AG10803 (cell line): ENCODE measurements around the gene SRMS.

Experiments
- DNase-seq: peaks from one replicate; pipeline ENCODE4 v3.0.0; 2010; ENCODE audit warnings: low read depth
- H3K4me3 ChIP-seq: 2 replicates; pipeline ENCODE4 v1.5.1; 2011; ENCODE audit warnings: mild to moderate bottlenecking, low read length, control low read depth
- TF ChIP-seq, protein P1 (sequence below): conservative IDR thresholded peaks from 2 replicates; pipeline ENCODE4 v1.5.1; 2011; ENCODE audit warnings: mild to moderate bottlenecking, low read length, control low read depth, inconsistent platforms

The SRMS gene

DNA sequence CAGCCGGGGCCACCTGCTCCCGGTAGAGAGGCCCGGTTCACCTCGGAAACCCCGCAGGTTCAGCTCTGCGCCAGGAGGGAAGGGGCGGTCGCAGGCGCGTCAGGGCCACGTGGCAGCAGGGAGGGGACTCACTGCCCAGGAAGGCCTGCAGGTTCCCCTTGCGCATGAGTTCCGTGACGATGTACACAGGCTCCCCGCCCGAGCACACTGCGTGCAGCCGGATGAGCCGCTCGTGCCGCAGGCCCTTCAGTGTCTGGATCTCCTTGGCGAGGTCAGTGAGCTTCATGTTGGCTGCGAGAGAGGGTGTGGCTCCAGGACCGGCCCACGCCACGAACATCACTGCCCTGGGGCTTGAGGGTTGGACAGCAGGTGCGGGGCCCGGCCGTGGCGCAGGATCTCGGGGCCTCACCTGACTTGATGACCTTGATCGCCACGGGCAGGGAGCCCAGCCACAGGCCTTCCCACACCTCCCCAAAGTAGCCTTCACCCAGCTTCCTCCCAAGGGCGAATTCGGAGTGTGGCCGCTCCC, 5.5 kb downstream of the SRMS start:
- no peak for DNase-seq
- TF ChIP-seq, protein P1, sequence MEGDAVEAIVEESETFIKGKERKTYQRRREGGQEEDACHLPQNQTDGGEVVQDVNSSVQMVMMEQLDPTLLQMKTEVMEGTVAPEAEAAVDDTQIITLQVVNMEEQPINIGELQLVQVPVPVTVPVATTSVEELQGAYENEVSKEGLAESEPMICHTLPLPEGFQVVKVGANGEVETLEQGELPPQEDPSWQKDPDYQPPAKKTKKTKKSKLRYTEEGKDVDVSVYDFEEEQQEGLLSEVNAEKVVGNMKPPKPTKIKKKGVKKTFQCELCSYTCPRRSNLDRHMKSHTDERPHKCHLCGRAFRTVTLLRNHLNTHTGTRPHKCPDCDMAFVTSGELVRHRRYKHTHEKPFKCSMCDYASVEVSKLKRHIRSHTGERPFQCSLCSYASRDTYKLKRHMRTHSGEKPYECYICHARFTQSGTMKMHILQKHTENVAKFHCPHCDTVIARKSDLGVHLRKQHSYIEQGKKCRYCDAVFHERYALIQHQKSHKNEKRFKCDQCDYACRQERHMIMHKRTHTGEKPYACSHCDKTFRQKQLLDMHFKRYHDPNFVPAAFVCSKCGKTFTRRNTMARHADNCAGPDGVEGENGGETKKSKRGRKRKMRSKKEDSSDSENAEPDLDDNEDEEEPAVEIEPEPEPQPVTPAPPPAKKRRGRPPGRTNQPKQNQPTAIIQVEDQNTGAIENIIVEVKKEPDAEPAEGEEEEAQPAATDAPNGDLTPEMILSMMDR: no peak
- H3K4me3 ChIP-seq: no peak overlapping the region

DNA sequence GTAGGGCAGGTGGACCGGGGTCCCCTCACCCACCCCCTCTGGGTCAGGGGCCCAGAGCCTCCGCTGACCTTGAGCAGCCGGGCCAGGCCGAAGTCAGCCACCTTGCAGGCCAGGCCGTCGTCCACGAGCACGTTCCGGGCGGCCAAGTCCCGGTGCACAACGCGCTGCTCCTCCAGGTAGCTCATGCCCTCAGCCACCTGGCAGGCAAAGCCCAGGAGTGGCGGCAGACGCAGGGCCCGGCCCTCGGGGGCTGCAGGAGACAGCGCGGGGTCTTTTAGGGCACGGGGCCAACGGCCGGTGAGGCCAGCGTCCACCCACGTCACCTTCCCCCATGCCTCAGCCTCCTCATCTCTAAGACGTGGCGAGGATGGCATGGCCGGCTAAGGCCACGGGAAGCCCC, 6.2 kb downstream of the SRMS start:
- H3K4me3 ChIP-seq: no peak overlapping the region
- TF ChIP-seq, protein P1: no peak
- DNase-seq: no peak

DNA sequence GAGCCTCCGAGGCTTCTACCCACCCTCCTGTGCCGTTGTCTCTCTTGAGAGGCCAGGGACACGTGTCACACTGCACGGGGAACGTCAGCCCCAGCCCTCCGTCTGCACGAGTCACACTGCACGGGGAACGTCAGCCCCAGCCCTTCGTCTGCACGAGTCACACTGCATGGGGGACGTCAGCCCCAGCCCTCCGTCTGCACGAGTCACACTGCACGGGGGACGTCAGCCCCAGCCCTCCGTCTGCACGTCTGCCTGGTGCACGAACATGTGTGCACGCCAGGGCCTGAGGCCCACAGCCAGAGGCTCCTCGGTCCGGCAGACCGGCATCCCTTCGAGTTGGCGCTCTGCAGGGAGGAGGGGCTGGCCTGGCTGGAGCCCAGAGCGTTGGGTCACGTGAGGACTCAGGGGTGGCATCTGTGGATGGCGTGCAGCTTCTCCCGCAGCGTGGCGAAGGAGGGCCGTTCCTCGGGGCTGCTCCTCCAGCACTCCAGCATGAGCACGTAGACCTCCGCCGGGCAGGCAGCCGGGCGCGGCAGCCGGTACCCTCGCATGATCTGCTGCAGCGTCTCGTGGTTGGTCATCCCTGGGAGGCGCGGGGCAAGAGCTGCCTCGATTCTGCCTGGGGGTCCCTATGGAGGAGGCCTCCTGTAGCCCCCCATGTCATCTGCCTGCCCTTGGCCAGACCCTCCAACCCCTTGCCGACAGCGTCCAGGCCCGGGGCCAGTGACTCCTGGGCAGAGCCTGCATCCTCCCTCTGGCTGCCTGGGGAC, 6.9 kb downstream of the SRMS start:
- DNase-seq: peak; percentile 61
- TF ChIP-seq, protein P1: no peak
- H3K4me3 ChIP-seq: no peak overlapping the region

DNA sequence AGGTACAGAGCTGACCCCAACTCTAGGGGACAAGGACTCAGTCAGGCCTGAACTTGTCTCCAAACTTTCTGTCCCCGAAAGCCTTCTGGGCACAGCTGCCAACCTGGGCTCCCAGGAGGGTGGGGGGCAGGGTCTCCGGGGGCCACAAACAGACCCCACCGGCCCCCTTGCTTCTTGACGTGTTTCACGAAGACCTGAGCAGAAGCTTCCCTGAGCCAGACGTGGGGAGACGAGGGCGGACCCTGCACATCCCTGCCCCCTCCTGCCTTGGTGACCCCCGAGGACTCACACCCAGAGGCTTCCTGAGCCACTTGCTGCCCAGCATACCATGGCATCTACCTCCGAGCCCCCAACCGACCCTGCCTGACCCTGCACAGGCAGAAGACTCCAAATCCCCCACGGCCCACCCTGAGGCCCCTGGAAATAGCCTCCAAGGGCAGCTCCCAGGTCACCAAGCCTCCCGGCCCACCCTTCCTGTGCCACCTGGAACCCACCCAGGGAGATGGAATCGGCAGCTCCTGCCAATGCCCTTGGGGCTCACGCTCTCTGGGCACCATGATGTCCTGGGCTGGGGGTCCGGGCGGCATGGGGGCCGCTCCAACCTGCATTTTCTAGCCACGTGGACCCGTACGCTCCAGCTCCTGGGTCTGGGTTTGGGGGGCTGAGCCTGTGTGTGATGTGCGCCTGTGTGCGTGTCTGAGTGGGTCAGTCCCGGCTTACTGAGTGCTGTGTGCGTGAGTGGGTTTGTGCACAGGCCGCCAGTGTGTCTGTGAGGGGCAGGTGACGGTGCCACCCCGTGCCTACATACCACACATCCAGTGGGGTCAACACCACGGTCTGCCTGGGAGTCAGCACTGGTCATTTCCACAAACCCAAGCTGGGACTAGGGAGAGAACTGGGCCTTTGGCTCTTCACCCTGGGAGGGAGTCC, 7.8 kb downstream of the SRMS start:
- no peak for DNase-seq

DNA sequence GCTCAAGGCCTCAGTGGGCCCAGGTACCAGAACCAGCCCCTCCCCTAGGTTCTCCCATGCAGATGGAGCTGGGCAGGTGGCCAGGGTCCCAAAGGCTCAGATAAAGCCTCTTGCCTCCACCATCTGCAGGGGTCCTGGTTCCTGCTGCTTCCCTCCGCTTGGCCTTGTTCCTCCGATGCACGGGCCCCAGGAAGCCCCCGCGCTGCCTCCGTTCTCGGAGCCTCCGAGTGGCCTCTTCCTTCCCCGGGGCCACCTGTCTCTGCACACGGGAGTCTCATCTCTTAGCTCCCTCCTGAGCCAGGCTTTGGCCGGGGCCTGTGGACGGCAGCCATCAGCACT, 8.5 kb downstream of the SRMS start:
- no peak overlapping the region for H3K4me3 ChIP-seq
- TF ChIP-seq, protein P1: no peak
- no peak for DNase-seq

More for the DNA sequence above, 7.8 kb downstream of the SRMS start:
- H3K4me3 ChIP-seq: no peak overlapping the region
- TF ChIP-seq, protein P1: no peak

DNA sequence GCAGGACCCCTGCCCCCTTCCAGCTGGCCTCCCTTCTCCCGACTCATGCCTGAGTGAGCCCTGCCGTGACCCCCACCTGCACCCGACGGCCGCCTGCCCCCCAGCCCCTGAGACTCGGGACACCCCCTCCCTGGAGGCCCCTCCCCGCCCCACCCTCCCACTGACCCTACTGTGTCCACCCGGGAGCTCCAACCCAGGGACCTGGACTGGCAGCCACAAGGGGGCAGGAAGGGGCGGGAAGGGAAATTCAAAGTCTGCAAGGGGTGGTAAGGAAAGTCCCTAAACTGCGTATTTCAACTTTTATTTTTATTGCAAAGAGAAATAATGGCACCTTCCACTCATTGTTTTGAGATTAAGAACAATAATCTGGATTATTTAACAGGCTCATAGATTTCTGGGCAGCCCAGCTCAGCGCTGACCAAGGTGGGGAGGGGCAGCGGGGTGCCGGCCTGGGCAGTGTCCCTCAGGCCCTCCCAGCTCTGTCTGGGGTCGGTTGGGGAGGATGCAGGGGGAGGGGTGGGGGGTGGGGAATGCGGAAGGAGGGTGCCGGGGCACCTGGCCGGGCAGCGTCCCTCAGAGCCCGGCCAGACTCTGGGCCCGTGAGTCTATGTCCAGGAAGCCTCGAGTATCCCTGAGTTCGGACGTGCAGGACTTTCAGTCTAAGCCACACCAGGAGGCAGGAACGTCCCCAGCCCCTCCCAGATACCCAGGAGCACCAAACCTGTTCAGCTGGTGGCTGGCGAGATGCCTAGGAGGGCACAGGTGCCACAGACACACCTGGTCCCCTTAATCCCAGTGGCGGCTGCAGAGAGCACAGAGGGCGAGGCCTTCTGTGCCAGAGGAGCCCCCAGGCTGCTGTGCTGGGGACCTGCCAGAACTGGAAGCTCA, 9.1 kb downstream of the SRMS start:
- TF ChIP-seq, protein P1: no peak
- H3K4me3 ChIP-seq: peak overlapping the region; percentile 39
- peak; percentile 26 for DNase-seq
